ENCODE data around the gene RNASEH1. TPM values are rescaled to one million over a fixed set of nuclear protein-coding genes. Genes with fewer than 3 reads are reported as not detected.
A peak's percentile ranks its signal among the peaks of the same experiment; 100 is the strongest.

The RNASEH1 gene
- total RNA-seq, 6 donors from 2014 or later, result 17.1 to 19.5 (median 18.0) TPM

GRCh38 chr2:3604207-3604877 lies 46.2 kb upstream of the RNASEH1 start:
- no peak for TF ChIP-seq CTCF (IDR thresholded peaks at IDR 0.05)
- no peak for TF ChIP-seq EP300 (IDR thresholded peaks at IDR 0.05)
- no peak for TF ChIP-seq POLR2AphosphoS5 (IDR thresholded peaks at IDR 0.05)
- no peak for TF ChIP-seq POLR2A (IDR thresholded peaks at IDR 0.05)
- WGBS, 2 donors, result 91 to 94% methylated on average over 13 to 15 of the region's 16 CpGs
- no peak for ATAC-seq (ENCODE audit: low FRiP score in 2 of 2)
- Histone ChIP-seq H3K4me1 (no peaks in the 10 kb centered on the region), H3K27me3 (no peaks in the 10 kb centered on the region), H3K36me3 (no peaks in the 10 kb centered on the region), H3K4me3 (no peak overlapping the region), H3K9me3 (no peaks in the 10 kb centered on the region), H3K27ac (no peak overlapping the region)
- peak in 1 of 2 donors; percentile 50 for DNase-seq

GRCh38 chr2:3603536-3604206 lies 45.5 kb upstream of the RNASEH1 start:
- H3K4me3 ChIP-seq, result no peak overlapping the region
- DNase-seq (no peak), ATAC-seq (ENCODE audit: low FRiP score in 2 of 2) (no peak)
- H3K27me3 ChIP-seq, result no peaks in the 10 kb centered on the region
- H3K36me3 ChIP-seq, result no peaks in the 10 kb centered on the region
- H3K4me1 ChIP-seq, result no peaks in the 10 kb centered on the region
- no peak overlapping the region for H3K27ac ChIP-seq
- no peaks in the 10 kb centered on the region for H3K9me3 ChIP-seq
- WGBS, 2 donors, result 91 to 92% methylated on average over 12 to 19 of the region's 19 CpGs
- TF ChIP-seq CTCF (IDR thresholded peaks at IDR 0.05) (no peak), POLR2AphosphoS5 (IDR thresholded peaks at IDR 0.05) (no peak), POLR2A (IDR thresholded peaks at IDR 0.05) (no peak), EP300 (IDR thresholded peaks at IDR 0.05) (no peak)

- no peaks in the 10 kb centered on the region for H3K9me3 ChIP-seq
- DNase-seq, result peak in 1 of 2 donors; percentile 36
- no peak overlapping the region for H3K4me3 ChIP-seq
Measured at GRCh38 chr2:3602553-3603339, 44.6 kb upstream of the RNASEH1 start.

GRCh38 chr2:3601561-3602271 lies 43.6 kb upstream of the RNASEH1 start:
- 83 to 89% methylated on average over 21 to 22 of the region's 22 CpGs for WGBS, 2 donors
- no peak overlapping the region for H3K4me3 ChIP-seq
- TF ChIP-seq POLR2AphosphoS5 (IDR thresholded peaks at IDR 0.05), result no peak
- no peak for TF ChIP-seq POLR2A (IDR thresholded peaks at IDR 0.05)
- no peak for TF ChIP-seq CTCF (IDR thresholded peaks at IDR 0.05)
- TF ChIP-seq EP300 (IDR thresholded peaks at IDR 0.05), result no peak

More at GRCh38 chr2:3602553-3603339, 44.6 kb upstream of the RNASEH1 start:
- Histone ChIP-seq H3K4me1 (no peaks in the 10 kb centered on the region), H3K27ac (no peak overlapping the region), H3K27me3 (no peaks in the 10 kb centered on the region), H3K36me3 (no peaks in the 10 kb centered on the region)
- TF ChIP-seq CTCF (IDR thresholded peaks at IDR 0.05) (no peak), EP300 (IDR thresholded peaks at IDR 0.05) (no peak), POLR2A (IDR thresholded peaks at IDR 0.05) (no peak), POLR2AphosphoS5 (IDR thresholded peaks at IDR 0.05) (no peak)
- WGBS, 2 donors, result 82 to 92% methylated on average over 25 of the region's 25 CpGs
- ATAC-seq (ENCODE audit: low FRiP score in 2 of 2), result no peak

More at GRCh38 chr2:3601561-3602271, 43.6 kb upstream of the RNASEH1 start:
- Histone ChIP-seq H3K4me1 (peaks cover 0 to 7% (median 0%) of the 10 kb centered on the region in 4 donors), H3K27me3 (no peaks in the 10 kb centered on the region), H3K36me3 (no peaks in the 10 kb centered on the region), H3K9me3 (no peaks in the 10 kb centered on the region), H3K27ac (no peak overlapping the region)
- DNase-seq, result no peak
- ATAC-seq (ENCODE audit: low FRiP score in 2 of 2), result no peak
